Endothelial cell of umbilical vein (primary cell): ENCODE data around the gene HFE. TPM values are rescaled to one million over a fixed set of nuclear protein-coding genes. Genes with fewer than 3 reads are reported as not detected.
"Not testable (repeated sequence)": the region's sequence is repeated elsewhere in the genome, so short reads cannot be mapped to it uniquely, and the experiment has no call there.

Source experiments
- BruUV-seq: library from RNA; stranded (reverse); fragments of 400-500 nt; replicated peaks from 2 replicates; lab custom pipeline; 2021; lab: Mats Ljungman, UMichigan
- CTCF ChIA-PET: fragments of 300-600, 350-600 bp; sonication (Branson Sonifier 250); formaldehyde crosslinking; loops from one replicate; lab custom pipeline; 2021; ENCODE audit warnings: antibody characterized with exemption, inconsistent platforms; lab: Charles Lee
- POLR2A ChIA-PET: fragments of 300-600, 350-600 bp; sonication (Branson Sonifier 250); formaldehyde crosslinking; loops from one replicate; lab custom pipeline; 2021; ENCODE audit warnings: antibody characterized with exemption, inconsistent platforms; lab: Charles Lee
- DNase-seq: peaks from one replicate; pipeline ENCODE4 v3.0.0-alpha.2; 2011; ENCODE audit warnings: low read depth, low spot score
- FAIRE-seq: peaks from 2 replicates; lab custom pipeline; 2011; peaks lifted over from hg19 to GRCh38; lab: Jason Lieb, UNC
- H2AFZ ChIP-seq: 2 replicates; pipeline ENCODE4 v1.6.0; 2012; ENCODE audit warnings: low read depth, low read length, control low read depth, inconsistent platforms
- H3K27ac ChIP-seq: 2 replicates; pipeline ENCODE4 v1.5.1; 2011; ENCODE audit warnings: low read depth, mild to moderate bottlenecking, control low read depth, low read length, moderate library complexity; ENCODE audit not compliant: insufficient read depth
- H3K27me3 ChIP-seq, 2 experiments: 2 replicates each; pipeline versions ENCODE4 v1.6.0 to v1.6.1; 2011; ENCODE audit warnings: low read length in 2 of 2, mixed read lengths in 1 of 2; ENCODE audit not compliant: control insufficient read depth in 2 of 2, insufficient read depth in 2 of 2
- H3K36me3 ChIP-seq, 2 experiments: 2 replicates in 1 of 2; 3 replicates in 1 of 2; pipeline ENCODE4 v1.5.1; 2011; ENCODE audit warnings: low read length in 2 of 2, mild to moderate bottlenecking in 1 of 2, moderate library complexity in 1 of 2; ENCODE audit not compliant: control insufficient read depth in 2 of 2, insufficient read depth in 2 of 2; ENCODE audit errors: extremely low read depth in 1 of 2
- H3K4me1 ChIP-seq: 3 replicates; pipeline ENCODE4 v1.5.1; 2011; ENCODE audit warnings: mild to moderate bottlenecking, low read length; ENCODE audit not compliant: control insufficient read depth, insufficient read depth; ENCODE audit errors: extremely low read depth
- H3K4me2 ChIP-seq: 2 replicates; pipeline ENCODE4 v1.6.1; 2011; ENCODE audit warnings: low read length, control low read depth, mixed read lengths; ENCODE audit not compliant: insufficient read depth
- H3K4me3 ChIP-seq, 3 experiments: fragments of 200-600 bp in 1 of 3; sonication (generic), shearing (Covaris generic) in 1 of 3; replicated peaks in 1 of 3; 2 replicates each; pipeline ENCODE4 v1.5.1; 2011 to 2016; ENCODE audit warnings: control low read depth in 3 of 3, low read length in 3 of 3, mild to moderate bottlenecking in 2 of 3, inconsistent platforms in 1 of 3, low read depth in 1 of 3, moderate library complexity in 1 of 3; ENCODE audit not compliant: insufficient read depth in 1 of 3
- H3K79me2 ChIP-seq: 2 replicates; pipeline ENCODE4 v1.6.0; 2012; ENCODE audit warnings: low read length, inconsistent platforms; ENCODE audit not compliant: control insufficient read depth, insufficient read depth
- H3K9ac ChIP-seq: replicated peaks from 2 replicates; pipeline ENCODE3; 2011; ENCODE audit warnings: low read length, control low read depth; ENCODE audit not compliant: insufficient read depth; ENCODE audit errors: extremely low read depth
- H3K9me1 ChIP-seq: replicated peaks from 3 replicates; pipeline ENCODE4 v1.6.0; 2011; ENCODE audit warnings: mild to moderate bottlenecking, low read length; ENCODE audit not compliant: control insufficient read depth, insufficient read depth; ENCODE audit errors: extremely low read depth
- H3K9me3 ChIP-seq: replicated peaks from 2 replicates; pipeline ENCODE4 v1.5.1; 2012; ENCODE audit warnings: low read length, inconsistent platforms; ENCODE audit not compliant: control insufficient read depth, insufficient read depth
- H4K20me1 ChIP-seq: replicated peaks from 2 replicates; pipeline ENCODE3; 2011; ENCODE audit warnings: mild to moderate bottlenecking, low read length; ENCODE audit not compliant: control insufficient read depth, insufficient read depth; ENCODE audit errors: extremely low read depth
- EZH2 ChIP-seq: IDR thresholded peaks from 2 replicates; pipeline ENCODE4 v1.6.1; 2012; ENCODE audit warnings: borderline replicate concordance, low read depth, mild to moderate bottlenecking, moderate library complexity, low read length, inconsistent platforms; ENCODE audit not compliant: severe bottlenecking
- GATA2 ChIP-seq: IDR thresholded peaks from 2 replicates; pipeline ENCODE4 v1.7.0; 2011; ENCODE audit warnings: low read depth, mild to moderate bottlenecking, moderate library complexity, mixed read lengths, low read length; ENCODE audit not compliant: insufficient read length, insufficient read depth
- JUN ChIP-seq: IDR thresholded peaks from 2 replicates; pipeline ENCODE4 v1.6.1; 2011; ENCODE audit warnings: borderline replicate concordance, low read depth; ENCODE audit not compliant: insufficient read length, insufficient read depth
- MYC ChIP-seq: IDR thresholded peaks from one replicate; pipeline ENCODE4 v1.6.1; 2011; ENCODE audit warnings: mild to moderate bottlenecking, low read depth, low read length
- POLR2A ChIP-seq: IDR thresholded peaks from 2 replicates; pipeline ENCODE4 v1.6.1; 2012; ENCODE audit warnings: low read depth, mild to moderate bottlenecking, control low read depth, low read length
- POLR2AphosphoS5 ChIP-seq: IDR thresholded peaks from 2 replicates; pipeline ENCODE4 v1.6.1; 2012; ENCODE audit warnings: low read depth, mild to moderate bottlenecking, control low read depth, low read length, moderate library complexity; ENCODE audit not compliant: insufficient read depth
- dilution Hi-C: fragments of 300-500 bp; cut with MboI; formaldehyde crosslinking; loops from one replicate; pipeline ENCODE4 v1.15.0; 2019; ENCODE audit warnings: low sequenced_read_pairs; ENCODE audit not compliant: extremely low pct_ligation_motif_present
- intact Hi-C: fragments of 100-400 bp; cut with micrococcal nuclease; formaldehyde crosslinking; loops from one replicate; pipeline ENCODE4 v1.10.0; 2022
- polyA plus RNA-seq, 4 experiments: library from polyadenylated mRNA; depleted of rRNA in 3 of 4; stranded (reverse) in 3 of 4; unstranded in 1 of 4; fragments of >200 nt; gene quantifications; 2 replicates each; pipeline versions ENCODE4 v1.2.1 to v1.2.3, GENCODE V29; 2011 to 2012; ENCODE audit warnings: missing spikeins in 1 of 4
- total RNA-seq: library from RNA; stranded (reverse); gene quantifications from 2 replicates; pipeline ENCODE4 v1.2.3, GENCODE V29; 2021
- TF ChIP-seq, protein P1 (sequence below): IDR thresholded peaks from 2 replicates; pipeline ENCODE4 v1.6.1; 2011; ENCODE audit not compliant: insufficient read depth, insufficient read length

The HFE gene
- total and polyA plus RNA-seq, 2 donors (not counting 3 experiments of a cell fraction or from before 2014, with no cell fraction given): 6.3 to 8.1 TPM

DNA sequence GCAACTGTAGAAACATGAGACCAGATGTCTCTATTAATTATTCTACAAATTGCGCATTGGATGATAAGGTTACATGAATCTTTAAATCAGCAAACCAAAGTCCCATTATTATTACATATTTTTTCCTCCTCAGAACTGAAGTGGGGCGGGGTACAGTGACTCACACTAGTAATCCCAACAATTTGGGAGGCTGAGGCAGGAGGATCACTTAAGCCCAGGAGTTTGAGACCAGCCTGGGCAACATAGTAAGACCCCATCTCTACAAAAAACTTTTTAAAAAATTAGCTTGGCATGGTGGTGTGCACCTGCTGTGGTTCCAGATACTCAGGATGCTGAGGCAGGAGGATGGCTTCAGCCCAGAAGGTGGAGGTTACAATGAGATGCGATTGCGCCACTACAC is 29.0 kb downstream of the HFE start:
- no peak for FAIRE-seq

DNA sequence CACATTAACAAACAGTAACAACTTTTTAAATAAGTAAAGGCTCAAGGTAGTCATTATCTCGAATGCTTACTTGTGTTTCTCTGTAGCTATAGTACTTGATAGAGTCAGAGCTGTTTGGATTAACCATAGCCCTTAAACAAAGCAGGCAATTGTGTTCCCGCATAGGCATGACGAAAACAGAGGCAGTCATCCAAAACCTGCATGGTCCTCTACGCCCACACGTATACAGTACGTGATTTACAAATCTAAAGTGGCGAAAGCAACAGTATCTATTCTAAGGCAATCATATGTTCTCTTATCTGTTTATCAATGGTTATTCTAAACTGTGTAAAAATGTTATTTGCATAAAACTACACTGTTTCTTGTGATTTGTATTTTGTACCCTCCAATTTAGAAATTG is 31.8 kb downstream of the HFE start:
- H3K36me3 ChIP-seq: no peaks in the 10 kb centered on the region
- FAIRE-seq (no peak), DNase-seq (no peak)
- H3K9me1 ChIP-seq: no peaks in the 10 kb centered on the region
- intact Hi-C loops (no loop called here), dilution Hi-C loops (no loop called here)
- no peak overlapping the region for H3K4me3 ChIP-seq
- peaks cover 0 to 3% of the 10 kb centered on the region in 2 experiments for H3K27me3 ChIP-seq
- POLR2A ChIA-PET: no interaction called here
- no peak overlapping the region for H3K9ac ChIP-seq
- BruUV-seq: no TSS peak
- TF ChIP-seq MYC (no peak), GATA2 (no peak), JUN (no peak)
- CTCF ChIA-PET: no interaction called here
- H3K79me2 ChIP-seq: no peaks in the 10 kb centered on the region
- no peaks in the 10 kb centered on the region for H3K9me3 ChIP-seq
- H2AFZ ChIP-seq: no peak overlapping the region
- H3K27ac ChIP-seq: no peak overlapping the region
- H3K4me1 ChIP-seq: no peaks in the 10 kb centered on the region
- no peak overlapping the region for H3K4me2 ChIP-seq
- no peaks in the 10 kb centered on the region for H4K20me1 ChIP-seq

More for the DNA sequence above, 29.0 kb downstream of the HFE start:
- Histone ChIP-seq H4K20me1 (no peaks in the 10 kb centered on the region), H3K4me2 (no peak overlapping the region), H3K27me3 (peaks cover 2 to 5% of the 10 kb centered on the region in 2 experiments), H3K27ac (no peak overlapping the region), H3K36me3 (no peaks in the 10 kb centered on the region), H3K9ac (no peak overlapping the region), H3K9me1 (no peaks in the 10 kb centered on the region), H3K4me3 (no peak overlapping the region), H3K79me2 (no peaks in the 10 kb centered on the region), H3K4me1 (no peaks in the 10 kb centered on the region), H2AFZ (no peak overlapping the region), H3K9me3 (no peaks in the 10 kb centered on the region)
- dilution Hi-C loops (no loop called here), intact Hi-C loops (no loop called here)
- no TSS peak for BruUV-seq
- TF ChIP-seq JUN (no peak), MYC (no peak), POLR2AphosphoS5 (no peak), GATA2 (no peak), EZH2 (no peak), POLR2A (no peak)
- TF ChIP-seq, protein P1, sequence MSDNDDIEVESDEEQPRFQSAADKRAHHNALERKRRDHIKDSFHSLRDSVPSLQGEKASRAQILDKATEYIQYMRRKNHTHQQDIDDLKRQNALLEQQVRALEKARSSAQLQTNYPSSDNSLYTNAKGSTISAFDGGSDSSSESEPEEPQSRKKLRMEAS: no peak
- DNase-seq: no peak
- POLR2A ChIA-PET: no interaction called here
- CTCF ChIA-PET: no interaction called here

DNA sequence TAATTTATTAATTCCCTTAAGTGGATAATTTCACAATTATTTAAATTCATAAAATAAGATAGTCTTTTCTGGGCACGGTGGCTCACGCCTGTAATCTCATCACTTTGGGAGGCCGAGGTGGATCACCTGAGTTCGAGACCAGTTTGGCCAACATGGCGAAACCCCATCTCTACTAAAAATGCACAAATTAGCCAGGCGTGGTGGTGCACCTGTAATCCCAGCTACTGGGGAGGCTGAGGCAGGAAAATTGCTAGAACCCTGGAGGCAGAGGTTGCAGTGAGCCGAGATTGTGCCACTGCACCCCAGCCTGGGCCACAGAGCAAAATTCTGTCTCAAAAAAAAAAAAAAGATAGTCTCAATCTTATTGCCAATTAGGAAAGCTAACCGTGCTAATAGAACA is 32.9 kb downstream of the HFE start:
- FAIRE-seq, BruUV-seq, H3K4me1 ChIP-seq, H3K79me2 ChIP-seq, POLR2A ChIA-PET, DNase-seq, H3K9me1 ChIP-seq, H3K9ac ChIP-seq, H3K27me3 ChIP-seq, H3K36me3 ChIP-seq, H3K4me3 ChIP-seq, H4K20me1 ChIP-seq, H3K27ac ChIP-seq, H2AFZ ChIP-seq, H3K9me3 ChIP-seq, H3K4me2 ChIP-seq, dilution Hi-C loops: not testable (repeated sequence)
- CTCF ChIA-PET: interaction anchor here (1.1 kb wide), 1 partner anchor 16 kb away, joined by 4 read pairs; a partner anchor contains a TSS
- intact Hi-C loops: loop anchor here (5.0 kb wide), 1 partner anchor 1747 kb away; a partner anchor contains a TSS
